ENCODE measurements around the gene SNRNP40. TPM values are rescaled to one million over a fixed set of nuclear protein-coding genes. Genes with fewer than 3 reads are reported as not detected.
A peak's percentile ranks its signal among the peaks of the same experiment; 100 is the strongest.

SNRNP40 gene
- total RNA-seq, 1 donor, result 112 TPM

GRCh38 chr1:31306278-31306677 lies 9.7 kb upstream of the SNRNP40 start:
- H3K4me3 ChIP-seq (ENCODE audit: low read depth, low read length), result no peak overlapping the region
- DNase-seq (ENCODE audit: low read depth), result peak; percentile 97
- no peak for TF ChIP-seq CTCF (IDR thresholded peaks at IDR 0.05; ENCODE audit: insufficient read depth, low read length)

GRCh38 chr1:31302709-31303441 lies 6.3 kb upstream of the SNRNP40 start:
- no peak overlapping the region for H3K4me3 ChIP-seq (ENCODE audit: low read depth, low read length)
- no peak for TF ChIP-seq CTCF (IDR thresholded peaks at IDR 0.05; ENCODE audit: insufficient read depth, low read length)
- peak; percentile 59 for DNase-seq (ENCODE audit: low read depth)

GRCh38 chr1:31300193-31300592 lies 3.6 kb upstream of the SNRNP40 start:
- TF ChIP-seq CTCF (IDR thresholded peaks at IDR 0.05; ENCODE audit: insufficient read depth, low read length), result no peak
- no peak overlapping the region for H3K4me3 ChIP-seq (ENCODE audit: low read depth, low read length)
- DNase-seq (ENCODE audit: low read depth), result no peak

GRCh38 chr1:31299365-31299764 lies 2.8 kb upstream of the SNRNP40 start:
- DNase-seq (ENCODE audit: low read depth), result peak; percentile 18
- TF ChIP-seq CTCF (IDR thresholded peaks at IDR 0.05; ENCODE audit: insufficient read depth, low read length), result no peak
- no peak overlapping the region for H3K4me3 ChIP-seq (ENCODE audit: low read depth, low read length)

GRCh38 chr1:31297277-31298247 lies 974 bp upstream of the SNRNP40 start:
- TF ChIP-seq CTCF (IDR thresholded peaks at IDR 0.05; ENCODE audit: insufficient read depth, low read length), result no peak
- DNase-seq (ENCODE audit: low read depth), result peak; percentile 10

GRCh38 chr1:31295874-31296485 lies 608 bp downstream of the SNRNP40 start:
- peak overlapping the region; percentile 100 for H3K4me3 ChIP-seq (ENCODE audit: low read depth, low read length)
- no peak for TF ChIP-seq CTCF (IDR thresholded peaks at IDR 0.05; ENCODE audit: insufficient read depth, low read length)
- DNase-seq (ENCODE audit: low read depth), result no peak

More at GRCh38 chr1:31297277-31298247, 974 bp upstream of the SNRNP40 start:
- H3K4me3 ChIP-seq (ENCODE audit: low read depth, low read length), result peak overlapping the region; percentile 95

Data from fibroblast of the aortic adventitia (primary cell).